ENCODE results near the gene TANC1.

TANC1 gene

GRCh38 chr2:159175182-159175581 lies 206.7 kb downstream of the TANC1 start:
- DNase-seq = no peak

GRCh38 chr2:159175927-159176326 lies 207.5 kb downstream of the TANC1 start:
- DNase-seq = no peak

DNA sequence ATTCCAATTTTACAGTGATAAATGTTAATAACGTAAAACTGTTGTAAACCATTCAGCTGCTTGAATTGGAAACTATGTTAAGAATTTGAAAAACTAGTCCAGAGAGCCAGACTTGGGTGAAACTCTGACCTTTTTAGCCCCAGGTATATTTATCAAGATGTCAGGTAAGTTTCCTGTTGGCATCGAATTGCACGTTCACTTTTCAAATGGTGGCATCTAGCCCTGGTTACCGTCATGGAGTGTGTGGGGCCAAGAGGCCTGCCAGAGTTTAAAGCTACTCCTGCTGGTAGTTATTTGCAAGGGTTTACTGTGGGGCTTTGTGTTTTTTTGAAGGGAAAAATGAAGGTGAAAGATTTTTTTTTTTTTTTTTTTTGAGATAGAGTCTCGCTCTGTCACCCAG lies 208.1 kb downstream of the TANC1 start:
- DNase-seq = no peak

DNA sequence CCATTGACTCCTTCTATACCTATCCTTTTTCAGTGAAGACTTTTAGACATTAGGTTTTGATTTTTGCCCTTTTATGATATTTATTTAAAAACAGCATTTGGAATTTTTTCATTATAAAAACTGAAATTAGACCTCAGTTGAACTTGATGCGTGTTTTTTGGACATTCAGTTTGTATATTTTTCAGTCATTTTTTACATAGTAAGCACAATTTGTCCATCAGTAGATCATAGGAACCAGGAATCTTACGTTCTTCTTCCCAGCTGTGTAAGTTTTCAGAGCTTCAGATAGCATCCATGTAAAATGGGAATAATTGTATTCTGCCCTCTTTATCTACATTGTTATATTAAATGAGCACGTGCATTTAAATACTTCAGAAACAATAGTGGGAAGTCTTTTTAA lies 208.9 kb downstream of the TANC1 start:
- no peak for DNase-seq

DNA sequence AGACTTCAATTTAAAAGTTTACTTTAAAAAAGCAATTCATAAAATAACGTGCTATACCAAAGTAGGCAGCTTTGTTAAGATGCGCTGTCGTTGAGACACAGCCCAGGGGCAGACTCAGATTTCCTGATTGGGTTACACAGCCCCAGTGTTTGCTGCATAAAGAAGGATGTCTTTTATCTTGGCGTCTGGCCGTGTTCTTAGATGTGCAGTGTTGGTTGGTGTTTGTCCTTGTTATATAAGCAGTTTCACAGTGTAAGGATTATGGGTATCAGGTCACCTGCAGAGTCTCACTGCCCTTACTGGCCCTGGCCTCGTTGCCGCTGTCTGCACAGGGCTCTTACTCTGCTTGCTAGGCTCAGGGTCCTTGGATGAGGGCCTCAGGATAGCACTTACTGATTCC lies 209.5 kb downstream of the TANC1 start:
- no peak for DNase-seq

GRCh38 chr2:159179096-159179495 lies 210.7 kb downstream of the TANC1 start:
- no peak for DNase-seq

DNA sequence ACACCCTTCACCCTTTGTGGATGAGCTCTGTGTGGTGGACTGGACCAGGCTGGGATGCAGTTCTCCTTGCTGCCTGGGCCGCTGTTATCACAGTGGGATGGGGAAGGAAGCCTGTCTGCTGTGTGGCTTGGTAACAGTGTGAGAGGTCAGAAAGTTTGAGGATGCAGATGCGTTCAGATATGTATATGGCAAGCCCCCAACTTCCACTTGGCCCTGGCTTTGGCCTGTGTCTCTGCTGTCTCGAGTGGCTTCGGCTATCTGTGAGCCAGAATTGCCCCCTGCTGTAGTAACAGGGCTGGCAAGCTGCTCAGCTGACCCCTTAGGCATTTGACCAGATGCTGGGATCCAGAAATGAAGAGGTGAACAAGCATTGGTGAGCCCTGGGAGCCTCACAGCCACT lies 211.3 kb downstream of the TANC1 start:
- no peak for DNase-seq

DNA sequence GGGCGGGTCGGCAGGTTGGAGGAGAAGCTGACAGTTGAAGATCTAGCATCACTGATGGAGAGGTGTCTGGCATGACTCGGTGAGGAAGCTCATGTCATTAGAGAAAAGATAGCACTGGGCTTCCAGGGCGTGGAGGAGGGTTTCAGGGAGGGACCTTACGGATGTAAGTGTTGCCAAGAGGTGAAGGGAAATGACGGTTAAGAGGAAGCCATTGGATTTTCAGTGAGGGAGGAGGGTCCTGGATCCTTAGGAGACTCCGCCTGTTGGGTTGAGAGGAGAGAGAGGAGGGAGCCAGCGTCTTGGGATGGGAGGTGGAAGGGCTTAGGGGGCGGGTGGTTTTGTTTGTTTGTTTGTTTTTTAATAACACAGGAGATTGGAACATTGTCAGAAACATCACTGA lies 214.9 kb downstream of the TANC1 start:
- DNase-seq = no peak

GRCh38 chr2:159185401-159186130 lies 217.1 kb downstream of the TANC1 start:
- DNase-seq = peak; percentile 5 to 19

GRCh38 chr2:159186462-159186861 lies 218.0 kb downstream of the TANC1 start:
- DNase-seq = no peak

- DNase-seq = no peak
Observed at GRCh38 chr2:159187106-159187505, 218.7 kb downstream of the TANC1 start.

DNA sequence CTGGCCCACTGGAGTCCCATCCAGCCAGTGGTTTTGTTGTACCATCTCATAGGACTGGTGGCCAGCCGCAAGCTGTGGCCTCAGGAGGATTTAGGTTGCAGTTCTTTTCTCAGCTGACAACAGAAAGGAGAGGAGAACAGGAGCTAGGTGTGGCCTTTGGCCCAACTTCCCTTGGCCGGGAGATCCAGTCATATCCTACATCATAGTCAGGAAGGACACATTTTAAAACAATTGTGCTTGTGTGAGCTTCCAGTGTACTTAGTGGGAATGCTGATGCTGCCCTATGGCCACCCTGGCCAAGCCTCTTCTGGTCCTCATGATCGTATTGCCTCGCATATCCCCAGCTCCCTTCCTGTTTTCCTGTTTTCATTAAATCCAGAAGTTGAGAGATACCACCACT lies 220.0 kb downstream of the TANC1 start:
- no peak for DNase-seq

GRCh38 chr2:159192371-159192918 lies 224.0 kb downstream of the TANC1 start:
- no peak for DNase-seq

DNA sequence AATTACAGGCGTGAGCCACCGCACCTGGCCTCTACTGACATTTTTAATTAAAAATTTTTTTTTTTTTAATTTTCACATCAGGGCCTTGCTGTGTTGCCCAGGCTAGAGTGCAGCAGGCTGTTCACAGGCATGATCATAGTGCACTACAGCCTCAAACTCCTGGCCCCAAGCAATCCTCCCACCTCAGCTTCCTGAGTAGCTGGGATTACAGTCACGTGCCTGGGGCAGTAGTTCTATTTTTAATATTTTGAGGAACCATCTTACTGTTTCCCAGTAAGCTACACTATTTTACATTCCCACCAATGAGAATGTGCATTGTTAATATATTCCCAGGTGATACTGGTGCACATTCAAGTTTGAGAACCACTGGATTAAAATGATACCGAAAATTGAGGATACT lies 225.4 kb downstream of the TANC1 start:
- DNase-seq = no peak

- no peak for DNase-seq
Observed at GRCh38 chr2:159194241-159194640, 225.8 kb downstream of the TANC1 start.

- no peak for DNase-seq
Observed at GRCh38 chr2:159195697-159196096, 227.3 kb downstream of the TANC1 start.

DNA sequence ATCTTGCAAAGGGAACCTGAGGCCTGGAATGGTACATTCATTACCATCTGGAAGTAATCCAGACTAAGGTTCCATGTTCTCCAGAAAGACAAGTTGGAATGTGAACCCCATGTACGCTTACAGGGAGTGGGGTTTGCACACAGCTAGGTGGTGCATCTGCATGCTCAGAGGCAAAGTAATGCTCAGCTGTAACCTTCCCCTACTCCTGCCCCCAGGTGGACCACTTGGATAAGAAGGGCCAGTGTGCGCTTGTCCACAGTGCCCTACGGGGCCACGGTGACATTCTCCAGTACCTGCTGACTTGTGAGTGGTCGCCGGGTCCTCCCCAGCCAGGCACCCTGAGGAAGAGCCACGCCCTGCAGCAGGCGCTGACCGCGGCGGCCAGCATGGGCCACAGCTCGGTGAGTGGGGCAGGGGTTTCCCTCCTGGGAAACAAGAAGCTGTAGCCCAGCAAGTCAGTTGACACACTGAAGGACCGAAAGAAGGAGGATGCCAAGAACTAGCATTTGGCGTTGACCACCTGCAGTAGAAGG lies 228.0 kb downstream of the TANC1 start:
- no peak for DNase-seq

DNA sequence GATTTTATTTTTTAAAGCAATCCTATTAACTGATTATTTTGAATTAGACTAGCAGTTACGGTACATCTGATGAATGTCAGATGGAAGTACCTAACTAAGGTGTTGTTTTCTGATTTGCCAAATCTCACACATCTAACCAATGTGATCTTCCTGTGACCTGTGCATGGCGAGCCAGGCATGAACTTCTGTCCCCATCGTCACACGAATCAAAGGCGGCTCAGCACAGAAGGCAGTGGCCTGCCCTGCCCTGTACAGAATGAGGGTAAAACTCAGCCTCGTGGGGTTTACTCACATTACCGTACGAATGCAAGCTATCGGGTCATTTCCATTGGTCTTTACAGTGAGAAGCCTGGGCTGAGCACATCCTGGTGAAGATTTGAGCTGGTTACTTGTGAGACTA lies 230.8 kb downstream of the TANC1 start:
- no peak for DNase-seq

- no peak for DNase-seq
Observed at GRCh38 chr2:159199761-159200465, 231.5 kb downstream of the TANC1 start.

- no peak for DNase-seq
Observed at GRCh38 chr2:159200498-159200897, 232.1 kb downstream of the TANC1 start.

DNA sequence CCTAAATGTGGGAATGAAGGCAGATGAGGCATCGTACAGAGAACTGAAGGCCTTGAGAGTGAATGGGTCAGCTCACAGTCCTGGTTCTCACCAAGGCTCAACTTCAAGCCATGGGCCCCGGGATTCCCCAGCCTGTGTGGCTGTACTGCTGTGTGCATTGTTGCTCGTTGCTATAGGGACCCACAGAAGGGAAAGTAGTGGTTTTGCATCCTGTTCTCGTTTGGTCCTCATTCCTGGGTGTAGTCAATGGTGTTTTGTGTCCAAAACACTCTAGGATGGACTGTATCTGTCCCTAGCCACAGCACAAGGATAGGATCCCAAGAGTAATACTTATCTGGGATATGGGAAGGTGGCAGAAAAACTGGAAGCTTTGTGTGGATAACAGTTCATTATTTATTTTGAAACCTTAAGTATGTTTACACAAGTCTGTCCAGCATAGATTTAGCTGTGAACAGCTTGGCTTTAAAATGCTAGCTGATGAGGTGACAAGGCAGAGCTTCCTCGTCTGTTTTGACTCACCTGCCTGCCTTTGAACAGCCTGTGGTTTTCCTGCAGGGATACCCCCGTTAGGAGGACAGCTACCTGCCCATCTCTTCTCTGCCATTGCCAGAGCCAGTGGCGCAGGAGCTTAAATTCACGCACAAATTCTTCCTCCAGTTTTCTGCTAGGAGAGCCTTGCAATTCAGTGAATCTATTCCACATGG lies 233.1 kb downstream of the TANC1 start:
- DNase-seq = no peak

- DNase-seq = no peak
Observed at GRCh38 chr2:159202568-159203071, 234.2 kb downstream of the TANC1 start.

All from AML-193 (cell line).